K562 (cell line): Measurements from ENCODE around the gene DENND1A. TPM values are rescaled to one million over a fixed set of nuclear protein-coding genes. Genes with fewer than 3 reads are reported as not detected.

Source experiments
- ATAC-seq: fragments of 200-7000 bp; cut with Tn5 transposase; 3 replicates; pipeline ENCODE4 v1.9.1; 2020; ENCODE audit warnings: moderate library complexity
- BruUV-seq: library from RNA; stranded (reverse); fragments of 400-500 nt; replicated peaks from 2 replicates; lab custom pipeline; 2021; lab: Mats Ljungman, UMichigan
- CTCF ChIA-PET: fragments of 300-600 bp; formaldehyde crosslinking; extraction: SDS; loops from one replicate; lab custom pipeline; 2021; ENCODE audit warnings: low intra/inter-chr PET ratio; lab: Yijun Ruan, JAX
- POLR2A ChIA-PET: fragments of 300-600, 350-650 bp; sonication (Branson Sonifier 250); formaldehyde crosslinking; extraction: SDS; loops from one replicate; lab custom pipeline; 2021; ENCODE audit warnings: antibody characterized with exemption, inconsistent platforms; lab: Yijun Ruan, JAX
- DNase-seq, 4 experiments: peaks; one replicate each; pipeline versions ENCODE4 v3.0.0 to v3.0.0-alpha.2; 2011 to 2018; ENCODE audit warnings: low spot score in 3 of 4, mixed read lengths in 3 of 4; ENCODE audit errors: extremely low read depth in 1 of 4
- FAIRE-seq: peaks from 2 replicates; lab custom pipeline; 2011; peaks lifted over from hg19 to GRCh38; lab: Jason Lieb, UNC
- H2AFZ ChIP-seq: 2 replicates; pipeline ENCODE4 v1.6.0; 2011; ENCODE audit warnings: low read depth, low read length, control low read depth, inconsistent platforms
- H3K27ac ChIP-seq: fragments of 200-600 bp; 3 replicates; pipeline ENCODE4 v1.8.0; 2011; ENCODE audit warnings: low read depth, mild to moderate bottlenecking, control low read depth, inconsistent platforms, low read length, moderate library complexity, mixed read lengths; ENCODE audit errors: extremely low read depth
- H3K27me3 ChIP-seq, 2 experiments: fragments of 300-600 bp in 1 of 2; 2 replicates in 1 of 2; 3 replicates in 1 of 2; pipeline versions ENCODE4 v1.6.0 to v1.8.0; 2011; ENCODE audit warnings: inconsistent platforms in 2 of 2, low read length in 2 of 2, mild to moderate bottlenecking in 1 of 2, mixed read lengths in 1 of 2, moderate library complexity in 1 of 2; ENCODE audit not compliant: control insufficient read depth in 2 of 2, insufficient read depth in 2 of 2
- H3K36me3 ChIP-seq: fragments of 300-600 bp; 3 replicates; pipeline ENCODE4 v1.8.0; 2011; ENCODE audit warnings: mild to moderate bottlenecking, low read length, inconsistent platforms; ENCODE audit not compliant: control insufficient read depth, insufficient read depth
- H3K4me1 ChIP-seq, 2 experiments: fragments of 200-600 bp in 1 of 2; replicated peaks in 1 of 2; 2 replicates in 1 of 2; 3 replicates in 1 of 2; pipeline versions ENCODE4 v1.5.1 to v1.8.0; 2011; ENCODE audit warnings: inconsistent platforms in 2 of 2, low read length in 2 of 2, mild to moderate bottlenecking in 1 of 2, mixed read lengths in 1 of 2, moderate library complexity in 1 of 2; ENCODE audit not compliant: control insufficient read depth in 2 of 2, insufficient read depth in 2 of 2
- H3K4me2 ChIP-seq: 2 replicates; pipeline ENCODE4 v1.6.1; 2011; ENCODE audit warnings: low read length, control low read depth, inconsistent platforms, mixed read lengths; ENCODE audit not compliant: insufficient read depth
- H3K4me3 ChIP-seq: fragments of 200-600 bp; sonication (generic), shearing (Covaris generic); 2 replicates; pipeline ENCODE4 v1.5.1; 2016; ENCODE audit warnings: control low read depth, inconsistent platforms
- H3K79me2 ChIP-seq: fragments of 200-600 bp; 3 replicates; pipeline ENCODE4 v1.8.0; 2011; ENCODE audit warnings: low read length, inconsistent platforms; ENCODE audit not compliant: control insufficient read depth, insufficient read depth
- H3K9ac ChIP-seq, 2 experiments: 2 replicates each; pipeline versions ENCODE4 v1.6.0 to v1.6.1; 2011; ENCODE audit warnings: low read depth in 2 of 2, low read length in 2 of 2, control low read depth in 1 of 2, inconsistent platforms in 1 of 2, mild to moderate bottlenecking in 1 of 2, mixed read lengths in 1 of 2; ENCODE audit not compliant: insufficient read depth in 1 of 2
- H3K9me1 ChIP-seq: one replicate; pipeline ENCODE4 v1.6.0; 2011; ENCODE audit warnings: inconsistent platforms, mild to moderate bottlenecking, low read length, moderate library complexity; ENCODE audit not compliant: control insufficient read depth, insufficient read depth
- H3K9me3 ChIP-seq: replicated peaks from 2 replicates; pipeline ENCODE4 v1.5.1; 2011; ENCODE audit warnings: low read depth, low read length, inconsistent platforms; ENCODE audit not compliant: control insufficient read depth, insufficient read depth
- H4K20me1 ChIP-seq: replicated peaks from 2 replicates; pipeline ENCODE4 v1.6.1; 2011; ENCODE audit warnings: low read length, inconsistent platforms, mixed read lengths; ENCODE audit not compliant: control insufficient read depth, insufficient read depth
- CBX3 ChIP-seq, 2 experiments: IDR thresholded peaks; 1 replicate in 1 of 2; 2 replicates in 1 of 2; pipeline ENCODE4 v1.6.1; 2012; ENCODE audit warnings: inconsistent platforms in 2 of 2, low read length in 2 of 2, borderline replicate concordance in 1 of 2, control low read depth in 1 of 2
- ELF2 ChIP-seq: fragments of 250-450 bp; sonication (Bioruptor Pico); IDR thresholded peaks from 2 replicates; pipeline ENCODE4 v1.5.0; 2021; ENCODE audit warnings: mild to moderate bottlenecking
- ELK1 ChIP-seq: sonication (generic); formaldehyde crosslinking; IDR thresholded peaks from 2 replicates; pipeline ENCODE4 v1.8.1; 2022; ENCODE audit warnings: missing genetic modification reagents
- HDAC1 ChIP-seq, 2 experiments: fragments of 450-650 bp; IDR thresholded peaks; 2 replicates each; pipeline ENCODE4 v1.6.1; 2016 to 2017; ENCODE audit warnings: inconsistent platforms in 1 of 2, mild to moderate bottlenecking in 1 of 2, moderate library complexity in 1 of 2
- HMGN3 ChIP-seq: IDR thresholded peaks from 2 replicates; pipeline ENCODE4 v1.6.1; 2011; ENCODE audit warnings: borderline replicate concordance, low read depth, mild to moderate bottlenecking, mixed read lengths, low read length; ENCODE audit not compliant: insufficient read length; ENCODE audit errors: extremely low read depth
- IRF2 ChIP-seq: sonication (generic); formaldehyde crosslinking; IDR thresholded peaks from 2 replicates; pipeline ENCODE4 v1.8.1; 2022; ENCODE audit warnings: mild to moderate bottlenecking, missing genetic modification reagents
- KLF6 ChIP-seq: fragments of 250-450 bp; sonication (Bioruptor Pico); IDR thresholded peaks from 2 replicates; pipeline ENCODE4 v1.4.0; 2020; ENCODE audit warnings: mild to moderate bottlenecking, moderate library complexity, borderline replicate concordance
- MAFG ChIP-seq: fragments of 450-650 bp; conservative IDR thresholded peaks from 2 replicates; pipeline ENCODE4 v1.6.1; 2016; ENCODE audit warnings: missing genetic modification characterization, missing compliant biosample characterization
- MLX ChIP-seq, 2 experiments: fragments of 450-650 bp in 1 of 2; sonication (generic) in 1 of 2; formaldehyde crosslinking; conservative IDR thresholded peaks; 2 replicates each; pipeline versions ENCODE4 v1.4.0 to v1.8.1; 2020 to 2022; ENCODE audit warnings: mild to moderate bottlenecking in 1 of 2, missing genetic modification reagents in 1 of 2
- RBM15 ChIP-seq: fragments of 200-400 bp; formaldehyde crosslinking; IDR thresholded peaks from 2 replicates; pipeline ENCODE4 v1.6.1; 2018; ENCODE audit warnings: mild to moderate bottlenecking, low read length, moderate library complexity; ENCODE audit not compliant: insufficient read depth
- ZNF586 ChIP-seq: fragments of 450-650 bp; formaldehyde crosslinking; conservative IDR thresholded peaks from 2 replicates; pipeline ENCODE4 v1.4.0; 2020; ENCODE audit warnings: mild to moderate bottlenecking, moderate library complexity
- WGBS: fragments of 100-300 bp; shearing (Covaris generic); methylation state at CpG from one replicate; pipeline ENCODE4 v1.1.6; 2016; ENCODE audit warnings: low coverage, mixed read lengths; ENCODE audit not compliant: insufficient coverage; ENCODE audit errors: missing lambda C conversion rate; 5-methylcytosine and 5-hydroxymethylcytosine counted together
- in situ Hi-C: fragments of 300-500 bp; cut with MboI; formaldehyde crosslinking; loops from 4 replicates; pipeline ENCODE4 v1.15.0; 2018; ENCODE audit warnings: inconsistent platforms, mixed read lengths
- intact Hi-C: fragments of 100-400 bp; cut with micrococcal nuclease; formaldehyde crosslinking; loops from 2 replicates; pipeline ENCODE4 v1.14.2; 2022
- polyA plus RNA-seq, 8 experiments: library from polyadenylated mRNA; depleted of rRNA in 4 of 8; stranded (reverse) in 5 of 8; unstranded in 3 of 8; fragments of >200 nt; fragmentation: Nextera tagmentation in 2 of 8; fragmentation: Illumina TruSeq in 1 of 8; extraction: Ambion mirVana in 2 of 8; extraction: Trizol in 1 of 8; gene quantifications; 2 replicates each; pipeline versions ENCODE4 v1.2.1 to v1.2.3, GENCODE V29; 2011 to 2014; ENCODE audit warnings: inconsistent platforms in 1 of 8, missing spikeins in 1 of 8
- total RNA-seq, 7 experiments: library from RNA; depleted of rRNA in 6 of 7; stranded (reverse); fragments of >200 nt in 6 of 7; fragmentation: Illumina TruSeq in 2 of 7; extraction: Trizol in 2 of 7; gene quantifications; 2 replicates each; pipeline versions ENCODE4 v1.2.1 to v1.2.3, GENCODE V29; 2011 to 2021; ENCODE audit warnings: low replicate concordance in 1 of 7

Gene DENND1A
- total and polyA plus RNA-seq, 9 of the 15 experiments (the other 6 are each of a cell fraction or from before 2014, with no cell fraction given): 7.6 to 29.5 (median 15.7) TPM

DNA sequence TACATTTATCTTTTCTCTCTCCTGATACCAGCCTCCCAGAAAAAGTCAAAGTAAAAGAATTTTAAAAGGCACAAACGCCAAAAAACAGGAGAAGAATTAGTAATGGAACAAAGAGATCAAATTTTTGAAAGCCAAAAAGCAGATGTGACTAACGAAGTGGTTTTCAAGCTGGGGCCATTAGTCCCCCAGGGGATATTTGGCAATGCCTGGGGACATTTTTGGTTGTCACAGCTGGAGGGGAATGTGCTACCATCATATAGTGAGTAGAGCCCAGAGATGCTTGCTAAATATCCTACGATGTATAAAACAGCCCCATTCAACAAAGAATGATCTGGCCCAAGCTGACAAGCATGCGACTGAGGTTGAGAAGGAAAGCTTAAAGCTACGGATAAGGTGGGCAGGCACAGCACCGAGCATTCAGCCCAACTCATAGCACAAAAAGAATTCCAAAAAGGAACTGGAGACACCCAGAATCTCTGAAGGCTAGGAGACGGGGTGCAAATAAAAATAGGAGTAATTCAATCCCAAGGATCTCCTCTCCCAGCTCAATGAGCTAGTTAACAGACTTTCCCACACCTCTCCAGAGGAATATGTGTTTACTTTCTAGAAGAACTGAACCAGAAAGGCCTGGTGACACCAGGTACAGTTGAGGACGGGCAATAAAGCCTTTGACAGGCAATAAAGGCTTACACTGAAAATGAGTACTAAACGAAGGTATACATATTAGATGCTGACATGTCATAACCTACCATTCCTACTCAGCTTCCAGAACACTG, 269.0 kb downstream of the DENND1A start:
- Histone ChIP-seq H3K9me1 (peaks cover 1% of the 10 kb centered on the region), H3K4me3 (no peak overlapping the region), H4K20me1 (peaks cover 1% of the 10 kb centered on the region; the same call in 1 of the 2 replicates), H3K9ac (no peak overlapping the region), H3K27ac (no peak overlapping the region), H3K4me2 (no peak overlapping the region), H2AFZ (no peak overlapping the region), H3K4me1 (peaks cover 9 to 10% of the 10 kb centered on the region in 2 experiments), H3K36me3 (peaks cover 2% of the 10 kb centered on the region; the same call in 1 of the 3 replicates), H3K9me3 (0 out of 2 replicates have a peak, but pooled peaks cover 4% of the 10 kb centered on the region), H3K27me3 (no peaks in the 10 kb centered on the region), H3K79me2 (no peaks in the 10 kb centered on the region)
- DNase-seq (no peak), FAIRE-seq (no peak), ATAC-seq (no peak)
- in situ Hi-C loops: no loop called here
- ChIA-PET CTCF (no interaction called here), POLR2A (no interaction called here)
- no peak for TF ChIP-seq CBX3 (IDR thresholded peaks at IDR 0.05; ENCODE audit: borderline replicate concordance in 1 of 2, low read length in 2 of 2)
- TF ChIP-seq HDAC1 (IDR thresholded peaks at IDR 0.05): no peak
- TF ChIP-seq IRF2 (CRISPR knock-in tag): no peak
- TF ChIP-seq ZNF586 (CRISPR knock-in tag): no peak
- no peak for TF ChIP-seq MLX (CRISPR knock-in tag; conservative IDR thresholded peaks at IDR 0.05)
- TF ChIP-seq ELF2: no peak
- no peak for TF ChIP-seq RBM15
- TF ChIP-seq MAFG (tag): no peak
- TF ChIP-seq HMGN3: no peak
- no peak for TF ChIP-seq ELK1 (CRISPR knock-in tag)
- TF ChIP-seq KLF6 (CRISPR knock-in tag): no peak
- 74% methylated on average over 9 of the region's 9 CpGs for WGBS
- BruUV-seq: no TSS peak
- intact Hi-C loops: no loop called here
